ENCODE data around the gene R3HDM2. TPM values are rescaled to one million over a fixed set of nuclear protein-coding genes. Genes with fewer than 3 reads are reported as not detected.

R3HDM2 gene
- total and polyA plus RNA-seq, 2 of the 13 experiments (the other 11 are each of a cell fraction or from before 2014, with no cell fraction given), result 11.1 to 23.5 TPM

GRCh38 chr12:57456145-57456700, 25.4 kb upstream of the R3HDM2 start (continued):
- TF ChIP-seq, protein P1, sequence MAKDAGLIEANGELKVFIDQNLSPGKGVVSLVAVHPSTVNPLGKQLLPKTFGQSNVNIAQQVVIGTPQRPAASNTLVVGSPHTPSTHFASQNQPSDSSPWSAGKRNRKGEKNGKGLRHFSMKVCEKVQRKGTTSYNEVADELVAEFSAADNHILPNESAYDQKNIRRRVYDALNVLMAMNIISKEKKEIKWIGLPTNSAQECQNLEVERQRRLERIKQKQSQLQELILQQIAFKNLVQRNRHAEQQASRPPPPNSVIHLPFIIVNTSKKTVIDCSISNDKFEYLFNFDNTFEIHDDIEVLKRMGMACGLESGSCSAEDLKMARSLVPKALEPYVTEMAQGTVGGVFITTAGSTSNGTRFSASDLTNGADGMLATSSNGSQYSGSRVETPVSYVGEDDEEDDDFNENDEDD (CRISPR knock-in tag; IDR thresholded peaks at IDR 0.05; ENCODE audit: borderline replicate concordance), result no peak
- peak; percentile 35 for TF ChIP-seq JARID2 (CRISPR knock-in tag; IDR thresholded peaks at IDR 0.05; ENCODE audit: insufficient replicate concordance)
- peak; percentile 87 for TF ChIP-seq ZBTB7B (CRISPR knock-in tag; IDR thresholded peaks at IDR 0.05)
- TF ChIP-seq, protein P2, sequence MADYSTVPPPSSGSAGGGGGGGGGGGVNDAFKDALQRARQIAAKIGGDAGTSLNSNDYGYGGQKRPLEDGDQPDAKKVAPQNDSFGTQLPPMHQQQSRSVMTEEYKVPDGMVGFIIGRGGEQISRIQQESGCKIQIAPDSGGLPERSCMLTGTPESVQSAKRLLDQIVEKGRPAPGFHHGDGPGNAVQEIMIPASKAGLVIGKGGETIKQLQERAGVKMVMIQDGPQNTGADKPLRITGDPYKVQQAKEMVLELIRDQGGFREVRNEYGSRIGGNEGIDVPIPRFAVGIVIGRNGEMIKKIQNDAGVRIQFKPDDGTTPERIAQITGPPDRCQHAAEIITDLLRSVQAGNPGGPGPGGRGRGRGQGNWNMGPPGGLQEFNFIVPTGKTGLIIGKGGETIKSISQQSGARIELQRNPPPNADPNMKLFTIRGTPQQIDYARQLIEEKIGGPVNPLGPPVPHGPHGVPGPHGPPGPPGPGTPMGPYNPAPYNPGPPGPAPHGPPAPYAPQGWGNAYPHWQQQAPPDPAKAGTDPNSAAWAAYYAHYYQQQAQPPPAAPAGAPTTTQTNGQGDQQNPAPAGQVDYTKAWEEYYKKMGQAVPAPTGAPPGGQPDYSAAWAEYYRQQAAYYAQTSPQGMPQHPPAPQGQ (CRISPR knock-in tag; IDR thresholded peaks at IDR 0.05; ENCODE audit: borderline replicate concordance), result no peak
- no peak for TF ChIP-seq MBD4 (IDR thresholded peaks at IDR 0.05; ENCODE audit: borderline replicate concordance, low read length)
- TF ChIP-seq ZNF136 (CRISPR knock-in tag; IDR thresholded peaks at IDR 0.05; ENCODE audit: low read depth), result no peak
- TF ChIP-seq, protein P3, sequence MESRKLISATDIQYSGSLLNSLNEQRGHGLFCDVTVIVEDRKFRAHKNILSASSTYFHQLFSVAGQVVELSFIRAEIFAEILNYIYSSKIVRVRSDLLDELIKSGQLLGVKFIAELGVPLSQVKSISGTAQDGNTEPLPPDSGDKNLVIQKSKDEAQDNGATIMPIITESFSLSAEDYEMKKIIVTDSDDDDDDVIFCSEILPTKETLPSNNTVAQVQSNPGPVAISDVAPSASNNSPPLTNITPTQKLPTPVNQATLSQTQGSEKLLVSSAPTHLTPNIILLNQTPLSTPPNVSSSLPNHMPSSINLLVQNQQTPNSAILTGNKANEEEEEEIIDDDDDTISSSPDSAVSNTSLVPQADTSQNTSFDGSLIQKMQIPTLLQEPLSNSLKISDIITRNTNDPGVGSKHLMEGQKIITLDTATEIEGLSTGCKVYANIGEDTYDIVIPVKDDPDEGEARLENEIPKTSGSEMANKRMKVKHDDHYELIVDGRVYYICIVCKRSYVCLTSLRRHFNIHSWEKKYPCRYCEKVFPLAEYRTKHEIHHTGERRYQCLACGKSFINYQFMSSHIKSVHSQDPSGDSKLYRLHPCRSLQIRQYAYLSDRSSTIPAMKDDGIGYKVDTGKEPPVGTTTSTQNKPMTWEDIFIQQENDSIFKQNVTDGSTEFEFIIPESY (CRISPR knock-in tag; IDR thresholded peaks at IDR 0.05), result 0 out of 2 replicates have a peak, but pooled peaks have one; percentile 16
- TF ChIP-seq GATAD2A (CRISPR knock-in tag; IDR thresholded peaks at IDR 0.05), result peak; percentile 70
- TF ChIP-seq RAD21 (CRISPR knock-in tag; IDR thresholded peaks at IDR 0.05), result peak; percentile 50; the same call in 1 of the 2 replicates
- TF ChIP-seq ZNF101 (CRISPR knock-in tag; IDR thresholded peaks at IDR 0.05; ENCODE audit: borderline replicate concordance, low read depth), result no peak
- TF ChIP-seq ZNF781 (CRISPR knock-in tag; IDR thresholded peaks at IDR 0.05; ENCODE audit: borderline replicate concordance, not compliant biosample characterization), result peak; percentile 67
- no peak for TF ChIP-seq AKNA (CRISPR knock-in tag; IDR thresholded peaks at IDR 0.05; ENCODE audit: borderline replicate concordance)
- peak; percentile 66 for TF ChIP-seq STAG1 (CRISPR knock-in tag; IDR thresholded peaks at IDR 0.05)
- TF ChIP-seq NR2F6 (IDR thresholded peaks at IDR 0.05), result no peak
- no peak for TF ChIP-seq NR2F6 (CRISPR knock-in tag; IDR thresholded peaks at IDR 0.05)
- TF ChIP-seq, protein P4, sequence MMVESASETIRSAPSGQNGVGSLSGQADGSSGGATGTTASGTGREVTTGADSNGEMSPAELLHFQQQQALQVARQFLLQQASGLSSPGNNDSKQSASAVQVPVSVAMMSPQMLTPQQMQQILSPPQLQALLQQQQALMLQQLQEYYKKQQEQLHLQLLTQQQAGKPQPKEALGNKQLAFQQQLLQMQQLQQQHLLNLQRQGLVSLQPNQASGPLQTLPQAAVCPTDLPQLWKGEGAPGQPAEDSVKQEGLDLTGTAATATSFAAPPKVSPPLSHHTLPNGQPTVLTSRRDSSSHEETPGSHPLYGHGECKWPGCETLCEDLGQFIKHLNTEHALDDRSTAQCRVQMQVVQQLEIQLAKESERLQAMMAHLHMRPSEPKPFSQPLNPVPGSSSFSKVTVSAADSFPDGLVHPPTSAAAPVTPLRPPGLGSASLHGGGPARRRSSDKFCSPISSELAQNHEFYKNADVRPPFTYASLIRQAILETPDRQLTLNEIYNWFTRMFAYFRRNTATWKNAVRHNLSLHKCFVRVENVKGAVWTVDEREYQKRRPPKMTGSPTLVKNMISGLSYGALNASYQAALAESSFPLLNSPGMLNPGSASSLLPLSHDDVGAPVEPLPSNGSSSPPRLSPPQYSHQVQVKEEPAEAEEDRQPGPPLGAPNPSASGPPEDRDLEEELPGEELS (CRISPR knock-in tag; IDR thresholded peaks at IDR 0.05), result 0 out of 2 replicates have a peak, but pooled peaks have one; percentile 20
- TF ChIP-seq MTA1 (CRISPR knock-in tag; IDR thresholded peaks at IDR 0.05; ENCODE audit: borderline replicate concordance), result no peak
- TF ChIP-seq ZFX (CRISPR knock-in tag; IDR thresholded peaks at IDR 0.05; ENCODE audit: low read depth), result no peak
